ENCODE data around the gene FGF19. TPM values are rescaled to one million over a fixed set of nuclear protein-coding genes. Genes with fewer than 3 reads are reported as not detected.

FGF19 gene
- polyA plus RNA-seq, 2 donors: not detected

GRCh38 chr11:69666752-69667536 lies 36.9 kb downstream of the FGF19 start:
- Histone ChIP-seq H3K27me3 (ENCODE audit: control insufficient read depth in 1 of 2, insufficient read depth in 2 of 2, low read length in 2 of 2) (no peaks in the 10 kb centered on the region), H3K36me3 (ENCODE audit: control insufficient read depth in 2 of 2, insufficient read depth in 2 of 2, low read length in 1 of 2) (peaks cover 5 to 20% of the 10 kb centered on the region in 2 donors), H3K9me3 (ENCODE audit: control insufficient read depth in 2 of 2, insufficient read depth in 1 of 2, low read depth in 1 of 2, low read length in 1 of 2) (no peaks in the 10 kb centered on the region), H3K4me3 (ENCODE audit: low read depth in 1 of 2, low read length in 2 of 2) (no peak overlapping the region), H3K27ac (ENCODE audit: low read depth in 2 of 2, low read length in 1 of 2) (no peak overlapping the region), H3K4me1 (ENCODE audit: control insufficient read depth in 2 of 2, insufficient read depth in 2 of 2, low read length in 1 of 2) (peaks cover 4 to 14% of the 10 kb centered on the region in 2 donors)
- whole genome bisulfite sequencing, 2 donors: 58 to 73% methylated on average over 33 of the region's 33 CpGs

- H3K9me3 ChIP-seq (ENCODE audit: control insufficient read depth in 2 of 2, insufficient read depth in 1 of 2, low read depth in 1 of 2, low read length in 1 of 2): no peaks in the 10 kb centered on the region
- no peak overlapping the region for H3K4me3 ChIP-seq (ENCODE audit: low read depth in 1 of 2, low read length in 2 of 2)
- H3K36me3 ChIP-seq (ENCODE audit: control insufficient read depth in 2 of 2, insufficient read depth in 2 of 2, low read length in 1 of 2): peaks cover 5 to 16% of the 10 kb centered on the region in 2 donors
- H3K27ac ChIP-seq (ENCODE audit: low read depth in 2 of 2, low read length in 1 of 2): no peak overlapping the region
- H3K4me1 ChIP-seq (ENCODE audit: control insufficient read depth in 2 of 2, insufficient read depth in 2 of 2, low read length in 1 of 2): peaks cover 4 to 14% of the 10 kb centered on the region in 2 donors
- no peaks in the 10 kb centered on the region for H3K27me3 ChIP-seq (ENCODE audit: control insufficient read depth in 1 of 2, insufficient read depth in 2 of 2, low read length in 2 of 2)
- 90 to 92% methylated on average over 14 of the region's 14 CpGs for WGBS, 2 donors
Observed at GRCh38 chr11:69666261-69666660, 37.6 kb downstream of the FGF19 start.

- H3K36me3 ChIP-seq (ENCODE audit: control insufficient read depth in 2 of 2, insufficient read depth in 2 of 2, low read length in 1 of 2): peaks cover 5 to 15% of the 10 kb centered on the region in 2 donors
- no peaks in the 10 kb centered on the region for H3K9me3 ChIP-seq (ENCODE audit: control insufficient read depth in 2 of 2, insufficient read depth in 1 of 2, low read depth in 1 of 2, low read length in 1 of 2)
- H3K27me3 ChIP-seq (ENCODE audit: control insufficient read depth in 1 of 2, insufficient read depth in 2 of 2, low read length in 2 of 2): no peaks in the 10 kb centered on the region
- WGBS, 2 donors: 92 to 94% methylated on average over 11 of the region's 11 CpGs
- no peak overlapping the region for H3K4me3 ChIP-seq (ENCODE audit: low read depth in 1 of 2, low read length in 2 of 2)
- H3K27ac ChIP-seq (ENCODE audit: low read depth in 2 of 2, low read length in 1 of 2): no peak overlapping the region
- H3K4me1 ChIP-seq (ENCODE audit: control insufficient read depth in 2 of 2, insufficient read depth in 2 of 2, low read length in 1 of 2): peaks cover 4 to 14% of the 10 kb centered on the region in 2 donors
Observed at GRCh38 chr11:69665669-69666068, 38.2 kb downstream of the FGF19 start.

- WGBS, 2 donors: 93 to 95% methylated on average over 8 of the region's 8 CpGs
- no peak overlapping the region for H3K27ac ChIP-seq (ENCODE audit: low read depth in 2 of 2, low read length in 1 of 2)
- no peaks in the 10 kb centered on the region for H3K27me3 ChIP-seq (ENCODE audit: control insufficient read depth in 1 of 2, insufficient read depth in 2 of 2, low read length in 2 of 2)
- H3K4me1 ChIP-seq (ENCODE audit: control insufficient read depth in 2 of 2, insufficient read depth in 2 of 2, low read length in 1 of 2): peaks cover 2 to 12% of the 10 kb centered on the region in 2 donors
- H3K4me3 ChIP-seq (ENCODE audit: low read depth in 1 of 2, low read length in 2 of 2): no peak overlapping the region
- peaks cover 2 to 13% of the 10 kb centered on the region in 2 donors for H3K36me3 ChIP-seq (ENCODE audit: control insufficient read depth in 2 of 2, insufficient read depth in 2 of 2, low read length in 1 of 2)
- no peaks in the 10 kb centered on the region for H3K9me3 ChIP-seq (ENCODE audit: control insufficient read depth in 2 of 2, insufficient read depth in 1 of 2, low read depth in 1 of 2, low read length in 1 of 2)
Observed at GRCh38 chr11:69664901-69665300, 38.9 kb downstream of the FGF19 start.

- no peak overlapping the region for H3K4me3 ChIP-seq (ENCODE audit: low read depth in 1 of 2, low read length in 2 of 2)
- peaks cover 2 to 13% of the 10 kb centered on the region in 2 donors for H3K36me3 ChIP-seq (ENCODE audit: control insufficient read depth in 2 of 2, insufficient read depth in 2 of 2, low read length in 1 of 2)
- 93 to 94% methylated on average over 17 of the region's 17 CpGs for WGBS, 2 donors
- H3K4me1 ChIP-seq (ENCODE audit: control insufficient read depth in 2 of 2, insufficient read depth in 2 of 2, low read length in 1 of 2): peaks cover 2 to 8% of the 10 kb centered on the region in 2 donors
- H3K27ac ChIP-seq (ENCODE audit: low read depth in 2 of 2, low read length in 1 of 2): no peak overlapping the region
- no peaks in the 10 kb centered on the region for H3K9me3 ChIP-seq (ENCODE audit: control insufficient read depth in 2 of 2, insufficient read depth in 1 of 2, low read depth in 1 of 2, low read length in 1 of 2)
- H3K27me3 ChIP-seq (ENCODE audit: control insufficient read depth in 1 of 2, insufficient read depth in 2 of 2, low read length in 2 of 2): no peaks in the 10 kb centered on the region
Observed at GRCh38 chr11:69664103-69664775, 39.6 kb downstream of the FGF19 start.

- WGBS, 2 donors: 87 to 89% methylated on average over 6 of the region's 6 CpGs
- H3K9me3 ChIP-seq (ENCODE audit: control insufficient read depth in 2 of 2, insufficient read depth in 1 of 2, low read depth in 1 of 2, low read length in 1 of 2): no peaks in the 10 kb centered on the region
Observed at GRCh38 chr11:69663326-69663725, 40.5 kb downstream of the FGF19 start.

GRCh38 chr11:69662806-69663205 lies 41.0 kb downstream of the FGF19 start:
- no peak overlapping the region for H3K27ac ChIP-seq (ENCODE audit: low read depth in 2 of 2, low read length in 1 of 2)
- peaks cover 6 to 8% of the 10 kb centered on the region in 2 donors for H3K4me1 ChIP-seq (ENCODE audit: control insufficient read depth in 2 of 2, insufficient read depth in 2 of 2, low read length in 1 of 2)
- no peaks in the 10 kb centered on the region for H3K9me3 ChIP-seq (ENCODE audit: control insufficient read depth in 2 of 2, insufficient read depth in 1 of 2, low read depth in 1 of 2, low read length in 1 of 2)
- H3K27me3 ChIP-seq (ENCODE audit: control insufficient read depth in 1 of 2, insufficient read depth in 2 of 2, low read length in 2 of 2): no peaks in the 10 kb centered on the region
- WGBS, 2 donors: 93% methylated on average over 13 of the region's 13 CpGs
- no peak overlapping the region for H3K4me3 ChIP-seq (ENCODE audit: low read depth in 1 of 2, low read length in 2 of 2)
- H3K36me3 ChIP-seq (ENCODE audit: control insufficient read depth in 2 of 2, insufficient read depth in 2 of 2, low read length in 1 of 2): peaks cover 2 to 13% of the 10 kb centered on the region in 2 donors

More at GRCh38 chr11:69663326-69663725, 40.5 kb downstream of the FGF19 start:
- Histone ChIP-seq H3K27me3 (ENCODE audit: control insufficient read depth in 1 of 2, insufficient read depth in 2 of 2, low read length in 2 of 2) (no peaks in the 10 kb centered on the region), H3K4me3 (ENCODE audit: low read depth in 1 of 2, low read length in 2 of 2) (no peak overlapping the region), H3K36me3 (ENCODE audit: control insufficient read depth in 2 of 2, insufficient read depth in 2 of 2, low read length in 1 of 2) (peaks cover 2 to 13% of the 10 kb centered on the region in 2 donors), H3K27ac (ENCODE audit: low read depth in 2 of 2, low read length in 1 of 2) (no peak overlapping the region), H3K4me1 (ENCODE audit: control insufficient read depth in 2 of 2, insufficient read depth in 2 of 2, low read length in 1 of 2) (peaks cover 2 to 8% of the 10 kb centered on the region in 2 donors)

GRCh38 chr11:69662021-69662698 lies 41.7 kb downstream of the FGF19 start:
- no peaks in the 10 kb centered on the region for H3K9me3 ChIP-seq (ENCODE audit: control insufficient read depth in 2 of 2, insufficient read depth in 1 of 2, low read depth in 1 of 2, low read length in 1 of 2)
- 86% methylated on average over 16 of the region's 16 CpGs for WGBS, 2 donors
- peaks cover 2 to 13% of the 10 kb centered on the region in 2 donors for H3K36me3 ChIP-seq (ENCODE audit: control insufficient read depth in 2 of 2, insufficient read depth in 2 of 2, low read length in 1 of 2)
- no peaks in the 10 kb centered on the region for H3K27me3 ChIP-seq (ENCODE audit: control insufficient read depth in 1 of 2, insufficient read depth in 2 of 2, low read length in 2 of 2)
- no peak overlapping the region for H3K4me3 ChIP-seq (ENCODE audit: low read depth in 1 of 2, low read length in 2 of 2)
- H3K27ac ChIP-seq (ENCODE audit: low read depth in 2 of 2, low read length in 1 of 2): no peak overlapping the region
- peaks cover 5 to 8% of the 10 kb centered on the region in 2 donors for H3K4me1 ChIP-seq (ENCODE audit: control insufficient read depth in 2 of 2, insufficient read depth in 2 of 2, low read length in 1 of 2)

GRCh38 chr11:69661413-69661715 lies 42.5 kb downstream of the FGF19 start:
- peaks cover 0 to 6% of the 10 kb centered on the region in 2 donors for H3K4me1 ChIP-seq (ENCODE audit: control insufficient read depth in 2 of 2, insufficient read depth in 2 of 2, low read length in 1 of 2)
- H3K9me3 ChIP-seq (ENCODE audit: control insufficient read depth in 2 of 2, insufficient read depth in 1 of 2, low read depth in 1 of 2, low read length in 1 of 2): no peaks in the 10 kb centered on the region
- H3K27me3 ChIP-seq (ENCODE audit: control insufficient read depth in 1 of 2, insufficient read depth in 2 of 2, low read length in 2 of 2): no peaks in the 10 kb centered on the region
- H3K27ac ChIP-seq (ENCODE audit: low read depth in 2 of 2, low read length in 1 of 2): no peak overlapping the region
- H3K36me3 ChIP-seq (ENCODE audit: control insufficient read depth in 2 of 2, insufficient read depth in 2 of 2, low read length in 1 of 2): peaks cover 0 to 13% of the 10 kb centered on the region in 2 donors
- WGBS, 2 donors: 87 to 94% methylated on average over 10 of the region's 10 CpGs
- no peak overlapping the region for H3K4me3 ChIP-seq (ENCODE audit: low read depth in 1 of 2, low read length in 2 of 2)

Measured in esophagus (tissue), 2 donors.